Left kidney (tissue), 2 donors: ENCODE measurements around the gene REM1. TPM values are rescaled to one million over a fixed set of nuclear protein-coding genes. Genes with fewer than 3 reads are reported as not detected.
"Not testable (repeated sequence)": the region's sequence is repeated elsewhere in the genome, so short reads cannot be mapped to it uniquely, and the experiment has no call there.

Experiments
- DNase-seq: peaks from one replicate; pipeline ENCODE4 v3.0.0-alpha.2; 2013
- polyA plus RNA-seq: library from polyadenylated mRNA; unstranded; fragments of 120-200 nt; gene quantifications from one replicate; pipeline ENCODE4 v1.2.1, GENCODE V29; 2013; ENCODE audit not compliant: insufficient read length

Gene REM1
- polyA plus RNA-seq, 1 donor, result 0.28 TPM

GRCh38 chr20:31484001-31484400 lies 8.9 kb downstream of the REM1 start:
- no peak for DNase-seq

- peak; percentile 57 for DNase-seq
Measured at GRCh38 chr20:31485450-31486339, 10.6 kb downstream of the REM1 start.

- no peak for DNase-seq
Measured at GRCh38 chr20:31488115-31488514, 13.0 kb downstream of the REM1 start.

- no peak for DNase-seq
Measured at GRCh38 chr20:31489152-31489551, 14.1 kb downstream of the REM1 start.

GRCh38 chr20:31490752-31491151 lies 15.7 kb downstream of the REM1 start:
- no peak for DNase-seq

GRCh38 chr20:31494131-31494530 lies 19.0 kb downstream of the REM1 start:
- no peak for DNase-seq

GRCh38 chr20:31496761-31497295 lies 21.7 kb downstream of the REM1 start:
- DNase-seq, result no peak

GRCh38 chr20:31497838-31498540 lies 22.9 kb downstream of the REM1 start:
- no peak for DNase-seq

GRCh38 chr20:31500527-31500926 lies 25.4 kb downstream of the REM1 start:
- no peak for DNase-seq

- peak; percentile 76 for DNase-seq
Measured at GRCh38 chr20:31502884-31503673, 28.0 kb downstream of the REM1 start.

- DNase-seq, result no peak
Measured at GRCh38 chr20:31505903-31506302, 30.8 kb downstream of the REM1 start.

- no peak for DNase-seq
Measured at GRCh38 chr20:31508517-31509244, 33.6 kb downstream of the REM1 start.

- DNase-seq, result peak; percentile 93
Measured at GRCh38 chr20:31514154-31515071, 39.3 kb downstream of the REM1 start, which contains the start of gene HM13. TSS of gene HM13 (plus strand) at chr20:31514442. CDS start at chr20:31514552, 110 bp downstream.

- DNase-seq, result no peak
Measured at GRCh38 chr20:31515072-31515774, 40.1 kb downstream of the REM1 start.

- DNase-seq, result no peak
Measured at GRCh38 chr20:31515775-31516107, 40.7 kb downstream of the REM1 start.

- DNase-seq, result no peak
Measured at GRCh38 chr20:31516166-31516565, 41.1 kb downstream of the REM1 start.

GRCh38 chr20:31516651-31517050 lies 41.6 kb downstream of the REM1 start:
- DNase-seq, result no peak

- DNase-seq, result no peak
Measured at GRCh38 chr20:31517373-31517772, 42.3 kb downstream of the REM1 start.

- DNase-seq, result not testable (repeated sequence)
Measured at GRCh38 chr20:31521267-31521666, 46.2 kb downstream of the REM1 start.

- no peak for DNase-seq
Measured at GRCh38 chr20:31522731-31523130, 47.6 kb downstream of the REM1 start.
